Thyroid gland (tissue), 4 donors: ENCODE results near the gene SPG7. TPM values are rescaled to one million over a fixed set of nuclear protein-coding genes. Genes with fewer than 3 reads are reported as not detected.

Experiments
- DNase-seq, 2 donors: peaks; one replicate each; pipeline ENCODE4 v3.0.0-alpha.2; 2019
- H3K27ac ChIP-seq, 3 donors: fragments of 200-600 bp; sonication (generic); 1 replicate in 2 of 3; 2 replicates in 1 of 3; pipeline ENCODE4 v1.5.1; 2016 to 2019; ENCODE audit warnings: mild to moderate bottlenecking in 1 of 3, moderate library complexity in 1 of 3
- H3K27me3 ChIP-seq: fragments of 200-600 bp; sonication (generic); one replicate; pipeline ENCODE4 v1.5.1; 2019
- H3K36me3 ChIP-seq, 2 donors: fragments of 200-600 bp; sonication (generic); one replicate each; pipeline ENCODE4 v1.5.1; 2016 to 2019
- H3K4me1 ChIP-seq, 2 donors: fragments of 200-600 bp; sonication (generic); one replicate each; pipeline ENCODE4 v1.5.1; 2017 to 2019
- H3K4me3 ChIP-seq, 3 donors: fragments of 200-600 bp; sonication (generic); replicated peaks in 1 of 3; 1 replicate in 2 of 3; 2 replicates in 1 of 3; pipeline ENCODE4 v1.5.1; 2016; ENCODE audit warnings: mild to moderate bottlenecking in 1 of 3
- H3K9me3 ChIP-seq: fragments of 200-600 bp; sonication (generic); one replicate; pipeline ENCODE4 v1.5.1; 2017
- POLR2A ChIP-seq, 2 donors: fragments of 450-650 bp; IDR thresholded peaks; one replicate each; pipeline ENCODE4 v1.6.1; 2017; ENCODE audit warnings: antibody characterized with exemption in 2 of 2, mild to moderate bottlenecking in 2 of 2, moderate library complexity in 1 of 2
- WGBS, 2 donors: methylation state at CpG; one replicate each; pipeline ENCODE4 v1.1.5; 2017; 5-methylcytosine and 5-hydroxymethylcytosine counted together
- intact Hi-C: fragments of 100-400 bp; cut with DNase I; formaldehyde crosslinking; loops from one replicate; pipeline ENCODE4 v1.15.1; 2023
- total RNA-seq, 4 donors: library from RNA; depleted of rRNA; stranded (reverse); fragments of >200 nt; gene quantifications; one replicate each; pipeline ENCODE4 v1.2.3, GENCODE V29; 2016
- TF ChIP-seq, protein P1 (sequence below), 6 experiments: fragments of 200-600 bp in 3 of 6; fragments of 450-650 bp in 3 of 6; sonication (generic) in 3 of 6; IDR thresholded peaks; one replicate each; pipeline ENCODE4 v1.5.1; 2016 to 2019; ENCODE audit warnings: antibody characterized with exemption in 6 of 6, mild to moderate bottlenecking in 2 of 6, inconsistent platforms in 1 of 6, moderate library complexity in 1 of 6

The SPG7 gene
- total RNA-seq, 4 donors from 2014 or later, result 218 to 392 (median 285) TPM

DNA sequence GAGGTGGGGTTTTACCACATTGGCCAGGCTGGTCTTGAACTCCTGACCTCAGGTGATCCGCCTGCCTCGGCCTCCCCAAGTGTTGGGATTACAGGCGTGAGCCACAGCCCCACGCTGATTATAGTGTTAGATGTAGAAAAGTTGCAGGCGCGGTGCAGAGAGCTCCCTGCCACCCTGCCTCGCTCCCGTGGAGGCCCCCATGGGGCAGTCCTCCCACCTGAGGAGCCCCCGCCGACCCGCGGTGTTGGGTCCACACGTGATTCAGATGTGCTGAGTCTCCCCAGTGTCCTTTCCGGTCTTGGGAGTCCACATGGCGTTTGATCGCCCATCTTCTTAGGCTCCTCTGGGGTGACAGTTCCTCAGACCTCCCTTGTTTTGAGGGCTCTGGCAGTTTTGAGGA lies 47.1 kb downstream of the SPG7 start:
- Histone ChIP-seq H3K9me3 (no peaks in the 10 kb centered on the region), H3K27me3 (no peaks in the 10 kb centered on the region), H3K4me3 (no peak overlapping the region), H3K27ac (no peak overlapping the region), H3K4me1 (peaks cover 0 to 6% of the 10 kb centered on the region in 2 donors), H3K36me3 (peaks cover 47 to 56% of the 10 kb centered on the region in 2 donors)
- TF ChIP-seq POLR2A (IDR thresholded peaks at IDR 0.05), result no peak
- 94% methylated on average over 9 to 14 of the region's 16 CpGs for WGBS, 2 donors
- no peak for DNase-seq
- intact Hi-C loops, result loop anchor here (10.0 kb wide), 1 partner anchor 220 kb away; no protein-coding TSS in a partner anchor

DNA sequence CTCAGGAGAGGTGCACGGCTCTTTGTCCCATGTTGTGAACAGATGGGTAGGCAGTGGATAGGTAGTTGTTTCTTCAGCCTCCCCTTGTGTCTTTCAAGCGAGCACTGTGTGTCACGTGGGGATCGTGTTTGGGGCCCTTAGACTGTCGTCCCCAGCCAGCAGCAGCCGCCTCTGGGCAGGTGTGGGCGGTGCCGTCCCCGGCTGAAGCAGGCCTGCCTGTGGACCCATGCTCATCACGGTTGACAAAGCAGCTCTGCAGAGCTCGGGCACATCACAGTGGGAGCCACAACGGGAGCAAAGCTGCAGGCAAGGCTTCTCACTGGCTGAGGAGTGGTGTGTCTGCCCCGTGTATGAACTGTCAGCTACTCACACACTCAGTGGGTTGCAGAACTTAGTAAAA lies 47.6 kb downstream of the SPG7 start:
- peaks cover 47 to 53% of the 10 kb centered on the region in 2 donors for H3K36me3 ChIP-seq
- no peak for DNase-seq

DNA sequence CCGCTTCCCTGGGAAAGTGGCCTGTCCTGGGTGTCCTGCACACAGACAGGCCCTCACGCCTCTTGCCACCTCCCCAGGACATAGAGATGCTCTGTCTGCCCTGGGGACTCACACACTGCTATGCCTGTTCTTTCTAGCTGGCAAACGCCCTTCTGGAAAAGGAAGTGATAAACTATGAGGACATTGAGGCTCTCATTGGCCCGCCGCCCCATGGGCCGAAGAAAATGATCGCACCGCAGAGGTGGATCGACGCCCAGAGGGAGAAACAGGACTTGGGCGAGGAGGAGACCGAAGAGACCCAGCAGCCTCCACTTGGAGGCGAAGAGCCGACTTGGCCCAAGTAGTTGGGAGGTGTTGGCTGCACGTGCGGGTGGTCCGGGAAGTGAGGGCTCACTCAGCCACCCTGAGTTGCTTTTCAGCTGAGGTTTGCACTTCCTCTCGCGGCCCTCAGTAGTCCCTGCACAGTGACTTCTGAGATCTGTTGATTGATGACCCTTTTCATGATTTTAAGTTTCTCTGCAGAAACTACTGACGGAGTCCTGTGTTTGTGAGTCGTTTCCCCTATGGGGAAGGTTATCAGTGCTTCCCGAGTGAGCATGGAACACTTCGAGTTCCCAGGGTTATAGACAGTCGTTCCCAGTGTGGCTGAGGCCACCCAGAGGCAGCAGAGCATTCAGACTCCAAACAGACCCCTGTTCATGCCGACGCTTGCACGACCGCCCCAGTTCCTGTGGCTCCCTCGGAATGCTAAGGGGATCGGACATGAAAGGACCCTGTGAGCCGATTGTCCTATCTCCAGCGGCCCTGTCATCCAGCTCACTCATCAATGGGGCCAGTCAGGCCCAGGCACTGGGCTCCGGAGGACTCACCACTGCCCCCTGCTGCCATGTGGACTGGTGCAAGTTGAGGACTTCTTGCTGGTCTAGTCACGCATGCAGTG lies 48.8 kb downstream of the SPG7 start:
- peak; percentile 68 to 69 for DNase-seq
- Histone ChIP-seq H3K27ac (no peak overlapping the region), H3K27me3 (no peaks in the 10 kb centered on the region), H3K4me1 (peaks cover 10 to 15% of the 10 kb centered on the region in 2 donors), H3K4me3 (no peak overlapping the region), H3K9me3 (no peaks in the 10 kb centered on the region), H3K36me3 (peaks cover 46 to 48% of the 10 kb centered on the region in 2 donors)
- WGBS, 2 donors, result 69 to 73% methylated on average over 25 to 31 of the region's 34 CpGs
- intact Hi-C loops, result loop anchor here (10.0 kb wide), 1 partner anchor 222 kb away; no protein-coding TSS in a partner anchor
- TF ChIP-seq, protein P1, sequence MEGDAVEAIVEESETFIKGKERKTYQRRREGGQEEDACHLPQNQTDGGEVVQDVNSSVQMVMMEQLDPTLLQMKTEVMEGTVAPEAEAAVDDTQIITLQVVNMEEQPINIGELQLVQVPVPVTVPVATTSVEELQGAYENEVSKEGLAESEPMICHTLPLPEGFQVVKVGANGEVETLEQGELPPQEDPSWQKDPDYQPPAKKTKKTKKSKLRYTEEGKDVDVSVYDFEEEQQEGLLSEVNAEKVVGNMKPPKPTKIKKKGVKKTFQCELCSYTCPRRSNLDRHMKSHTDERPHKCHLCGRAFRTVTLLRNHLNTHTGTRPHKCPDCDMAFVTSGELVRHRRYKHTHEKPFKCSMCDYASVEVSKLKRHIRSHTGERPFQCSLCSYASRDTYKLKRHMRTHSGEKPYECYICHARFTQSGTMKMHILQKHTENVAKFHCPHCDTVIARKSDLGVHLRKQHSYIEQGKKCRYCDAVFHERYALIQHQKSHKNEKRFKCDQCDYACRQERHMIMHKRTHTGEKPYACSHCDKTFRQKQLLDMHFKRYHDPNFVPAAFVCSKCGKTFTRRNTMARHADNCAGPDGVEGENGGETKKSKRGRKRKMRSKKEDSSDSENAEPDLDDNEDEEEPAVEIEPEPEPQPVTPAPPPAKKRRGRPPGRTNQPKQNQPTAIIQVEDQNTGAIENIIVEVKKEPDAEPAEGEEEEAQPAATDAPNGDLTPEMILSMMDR (IDR thresholded peaks at IDR 0.05), result peak; percentile 28 to 68 (median 52)
- no peak for TF ChIP-seq POLR2A (IDR thresholded peaks at IDR 0.05)

More for the DNA sequence above, 47.6 kb downstream of the SPG7 start:
- H3K27ac ChIP-seq, result no peak overlapping the region
- H3K4me3 ChIP-seq, result no peak overlapping the region
- no peak for TF ChIP-seq POLR2A (IDR thresholded peaks at IDR 0.05)
- TF ChIP-seq, protein P1 (IDR thresholded peaks at IDR 0.05), result no peak
- no peaks in the 10 kb centered on the region for H3K9me3 ChIP-seq
- 74 to 80% methylated on average over 4 to 13 of the region's 13 CpGs for WGBS, 2 donors
- intact Hi-C loops, result loop anchor here (10.0 kb wide), 1 partner anchor 221 kb away; no protein-coding TSS in a partner anchor
- H3K4me1 ChIP-seq, result peaks cover 0 to 6% of the 10 kb centered on the region in 2 donors
- no peaks in the 10 kb centered on the region for H3K27me3 ChIP-seq

DNA sequence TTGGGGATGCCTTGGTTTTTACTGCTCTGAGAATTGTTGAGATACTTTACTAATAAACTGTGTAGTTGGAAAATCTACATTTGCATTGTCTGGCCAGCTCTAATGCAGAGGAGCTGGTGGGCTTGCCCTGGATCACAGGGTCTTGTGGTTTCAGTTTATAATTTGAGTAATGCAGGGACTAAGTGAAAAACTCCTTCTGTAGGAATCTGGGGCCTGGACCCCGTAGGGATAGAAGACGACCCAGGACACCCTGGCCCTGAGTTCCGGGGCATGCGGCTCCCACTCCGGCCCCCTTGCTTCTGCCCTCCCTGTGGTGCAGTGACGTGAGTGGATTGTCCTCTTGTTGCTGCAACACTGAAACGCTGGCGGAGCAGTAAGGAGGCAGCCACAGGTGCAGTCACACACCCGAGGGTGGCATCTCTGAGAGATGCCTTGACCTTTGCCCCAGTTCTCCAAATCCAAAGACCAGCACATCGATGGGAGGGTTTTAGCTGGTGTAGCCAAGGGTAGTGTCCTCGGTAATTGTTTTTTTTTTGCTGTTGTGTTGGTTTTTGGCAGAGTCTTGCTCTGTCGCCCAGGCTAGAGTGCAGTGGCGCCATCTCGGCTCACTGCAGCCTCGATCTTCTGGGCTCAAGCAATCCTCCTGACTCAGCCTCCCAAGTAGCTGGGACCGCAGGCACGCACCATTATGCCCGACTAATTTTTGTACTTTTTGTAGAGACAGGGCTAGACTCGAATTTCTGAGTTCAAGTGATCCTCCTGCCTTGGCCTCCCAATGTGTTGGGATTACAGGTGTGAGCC lies 49.7 kb downstream of the SPG7 start:
- no peak overlapping the region for H3K27ac ChIP-seq
- WGBS, 2 donors, result 83 to 89% methylated on average over 17 to 19 of the region's 19 CpGs
- DNase-seq, result no peak

More for the DNA sequence above, 49.7 kb downstream of the SPG7 start:
- H3K4me3 ChIP-seq, result no peak overlapping the region
- peaks cover 46 to 48% of the 10 kb centered on the region in 2 donors for H3K36me3 ChIP-seq
- H3K4me1 ChIP-seq, result peaks cover 10 to 20% of the 10 kb centered on the region in 2 donors
- H3K27me3 ChIP-seq, result no peaks in the 10 kb centered on the region
- no peak for TF ChIP-seq POLR2A (IDR thresholded peaks at IDR 0.05)
- TF ChIP-seq, protein P1 (IDR thresholded peaks at IDR 0.05), result no peak
- intact Hi-C loops, result loop anchor here (10.0 kb wide), 1 partner anchor 223 kb away; no protein-coding TSS in a partner anchor
- no peaks in the 10 kb centered on the region for H3K9me3 ChIP-seq
